Memory B cell (primary cell): Measurements from ENCODE around the gene MED26.

Experiments used
- ATAC-seq: fragments of 150-1000 bp; cut with Tn5 transposase; 2 replicates; pipeline ENCODE4 v1.10.0; 2021; ENCODE audit warnings: low read depth, mild to moderate bottlenecking, moderate library complexity
- DNase-seq, 2 donors: peaks; one replicate each; pipeline ENCODE4 v3.0.0; 2022; ENCODE audit warnings: low spot score in 2 of 2
- H3K27ac Mint-ChIP-seq: one replicate; pipeline ENCODE4 v1.8.0; 2022; ENCODE audit warnings: mild to moderate bottlenecking, moderate library complexity, mixed read lengths
- H3K27me3 Mint-ChIP-seq: one replicate; pipeline ENCODE4 v1.8.0; 2022; ENCODE audit warnings: mixed read lengths
- H3K36me3 Mint-ChIP-seq: one replicate; pipeline ENCODE4 v1.8.0; 2022; ENCODE audit warnings: mild to moderate bottlenecking, mixed read lengths
- H3K4me1 Mint-ChIP-seq: one replicate; pipeline ENCODE4 v1.8.0; 2022; ENCODE audit warnings: mixed read lengths
- H3K4me3 Mint-ChIP-seq: one replicate; pipeline ENCODE4 v1.8.0; 2022; ENCODE audit warnings: mild to moderate bottlenecking, moderate library complexity, mixed read lengths
- H3K9me3 Mint-ChIP-seq: one replicate; pipeline ENCODE4 v1.8.0; 2022; ENCODE audit warnings: mixed read lengths

The MED26 gene

GRCh38 chr19:16575282-16575681, 52.7 kb downstream of the MED26 start:
- H3K36me3 Mint-ChIP-seq, result peaks cover 11% of the 10 kb centered on the region
- no peaks in the 10 kb centered on the region for H3K27me3 Mint-ChIP-seq
- ATAC-seq (no peak), DNase-seq (no peak)
- no peaks in the 10 kb centered on the region for H3K9me3 Mint-ChIP-seq
- H3K27ac Mint-ChIP-seq, result no peak overlapping the region
- H3K4me3 Mint-ChIP-seq, result no peak overlapping the region
- peaks cover 51% of the 10 kb centered on the region for H3K4me1 Mint-ChIP-seq

- Mint-ChIP-seq H3K36me3 (peaks cover 16% of the 10 kb centered on the region), H3K4me1 (peaks cover 43% of the 10 kb centered on the region)
These were observed 54.1 kb downstream of the MED26 start for GRCh38 chr19:16573925-16574324.

GRCh38 chr19:16573296-16573695, 54.7 kb downstream of the MED26 start:
- peak overlapping the region; percentile 97 for H3K27ac Mint-ChIP-seq
- H3K27me3 Mint-ChIP-seq, result no peaks in the 10 kb centered on the region
- peak overlapping the region; percentile 97 for H3K4me3 Mint-ChIP-seq
- ATAC-seq (no peak), DNase-seq (no peak)
- H3K4me1 Mint-ChIP-seq, result peaks cover 40% of the 10 kb centered on the region
- H3K36me3 Mint-ChIP-seq, result peaks cover 14% of the 10 kb centered on the region
- H3K9me3 Mint-ChIP-seq, result no peaks in the 10 kb centered on the region

More at GRCh38 chr19:16573925-16574324, 54.1 kb downstream of the MED26 start:
- Mint-ChIP-seq H3K9me3 (no peaks in the 10 kb centered on the region), H3K27ac (peak overlapping the region; percentile 22), H3K4me3 (peak overlapping the region; percentile 43), H3K27me3 (no peaks in the 10 kb centered on the region)
- ATAC-seq (no peak), DNase-seq (no peak)

- H3K27me3 Mint-ChIP-seq, result no peaks in the 10 kb centered on the region
- peak within 1 kb of the TSS; percentile 97 for H3K27ac Mint-ChIP-seq
- peaks cover 17% of the 10 kb centered on the region for H3K36me3 Mint-ChIP-seq
- DNase-seq (peak; percentile 79 to 84), ATAC-seq (peak; percentile 92)
- peaks cover 40% of the 10 kb centered on the region for H3K4me1 Mint-ChIP-seq
- no peaks in the 10 kb centered on the region for H3K9me3 Mint-ChIP-seq
- peak within 1 kb of the TSS; percentile 97 for H3K4me3 Mint-ChIP-seq
These were observed 55.4 kb downstream of the MED26 start, which contains the start of gene SLC35E1 for GRCh38 chr19:16572332-16573211. SLC35E1 (minus strand) TSS chr19:16572415; CDS start chr19:16572364, 51 bp downstream.

- Mint-ChIP-seq H3K27ac (no peak overlapping the region), H3K4me3 (peak overlapping the region; percentile 76), H3K9me3 (no peaks in the 10 kb centered on the region), H3K4me1 (peaks cover 40% of the 10 kb centered on the region), H3K27me3 (no peaks in the 10 kb centered on the region), H3K36me3 (peaks cover 18% of the 10 kb centered on the region)
- peak; percentile 53 for ATAC-seq
- DNase-seq, result no peak
These were observed 56.1 kb downstream of the MED26 start for GRCh38 chr19:16571822-16572331.

GRCh38 chr19:16571283-16571682, 56.7 kb downstream of the MED26 start:
- ATAC-seq (no peak), DNase-seq (no peak)
- Mint-ChIP-seq H3K36me3 (peaks cover 21% of the 10 kb centered on the region), H3K4me1 (peaks cover 41% of the 10 kb centered on the region), H3K27ac (no peak overlapping the region), H3K4me3 (peak overlapping the region; percentile 76), H3K9me3 (no peaks in the 10 kb centered on the region), H3K27me3 (no peaks in the 10 kb centered on the region)

GRCh38 chr19:16569609-16570320, 58.2 kb downstream of the MED26 start:
- DNase-seq (no peak), ATAC-seq (no peak)
- Mint-ChIP-seq H3K4me1 (peaks cover 37% of the 10 kb centered on the region), H3K4me3 (no peak overlapping the region), H3K27ac (no peak overlapping the region), H3K27me3 (no peaks in the 10 kb centered on the region), H3K36me3 (peaks cover 20% of the 10 kb centered on the region), H3K9me3 (no peaks in the 10 kb centered on the region)

GRCh38 chr19:16566702-16567101, 61.3 kb downstream of the MED26 start:
- H3K36me3 Mint-ChIP-seq, result peaks cover 30% of the 10 kb centered on the region
- no peaks in the 10 kb centered on the region for H3K9me3 Mint-ChIP-seq
- H3K4me3 Mint-ChIP-seq, result no peak overlapping the region
- ATAC-seq (no peak), DNase-seq (no peak)
- H3K4me1 Mint-ChIP-seq, result peaks cover 14% of the 10 kb centered on the region
- no peaks in the 10 kb centered on the region for H3K27me3 Mint-ChIP-seq
- peak overlapping the region; percentile 94 for H3K27ac Mint-ChIP-seq

GRCh38 chr19:16566161-16566560, 61.8 kb downstream of the MED26 start:
- Mint-ChIP-seq H3K27me3 (no peaks in the 10 kb centered on the region), H3K9me3 (no peaks in the 10 kb centered on the region), H3K27ac (peak overlapping the region; percentile 94), H3K36me3 (peaks cover 32% of the 10 kb centered on the region), H3K4me3 (peak overlapping the region; percentile 11), H3K4me1 (peaks cover 9% of the 10 kb centered on the region)
- DNase-seq (no peak), ATAC-seq (peak; percentile 95)

GRCh38 chr19:16564842-16565241, 63.2 kb downstream of the MED26 start:
- ATAC-seq (no peak), DNase-seq (no peak)
- Mint-ChIP-seq H3K36me3 (peaks cover 36% of the 10 kb centered on the region), H3K4me1 (peaks cover 6% of the 10 kb centered on the region), H3K27ac (no peak overlapping the region), H3K9me3 (no peaks in the 10 kb centered on the region), H3K27me3 (no peaks in the 10 kb centered on the region), H3K4me3 (no peak overlapping the region)

- no peak overlapping the region for H3K4me3 Mint-ChIP-seq
- peaks cover 31% of the 10 kb centered on the region for H3K36me3 Mint-ChIP-seq
These were observed 65.4 kb downstream of the MED26 start for GRCh38 chr19:16562608-16563025.

GRCh38 chr19:16561382-16561781, 66.6 kb downstream of the MED26 start:
- H3K4me3 Mint-ChIP-seq, result no peak overlapping the region
- peaks cover 25% of the 10 kb centered on the region for H3K36me3 Mint-ChIP-seq
- DNase-seq (no peak), ATAC-seq (no peak)
- H3K4me1 Mint-ChIP-seq, result peaks cover 4% of the 10 kb centered on the region
- no peaks in the 10 kb centered on the region for H3K9me3 Mint-ChIP-seq
- no peaks in the 10 kb centered on the region for H3K27me3 Mint-ChIP-seq
- H3K27ac Mint-ChIP-seq, result no peak overlapping the region

More at GRCh38 chr19:16562608-16563025, 65.4 kb downstream of the MED26 start:
- DNase-seq (no peak), ATAC-seq (no peak)
- peaks cover 6% of the 10 kb centered on the region for H3K4me1 Mint-ChIP-seq
- no peaks in the 10 kb centered on the region for H3K27me3 Mint-ChIP-seq
- H3K27ac Mint-ChIP-seq, result no peak overlapping the region
- H3K9me3 Mint-ChIP-seq, result no peaks in the 10 kb centered on the region

- DNase-seq (no peak), ATAC-seq (no peak)
- Mint-ChIP-seq H3K27ac (no peak overlapping the region), H3K4me1 (no peaks in the 10 kb centered on the region), H3K4me3 (no peak overlapping the region), H3K27me3 (no peaks in the 10 kb centered on the region), H3K9me3 (no peaks in the 10 kb centered on the region), H3K36me3 (peaks cover 21% of the 10 kb centered on the region)
These were observed 68.2 kb downstream of the MED26 start for GRCh38 chr19:16559780-16560276.

GRCh38 chr19:16554776-16555175, 73.2 kb downstream of the MED26 start:
- Mint-ChIP-seq H3K9me3 (no peaks in the 10 kb centered on the region), H3K36me3 (peaks cover 11% of the 10 kb centered on the region), H3K27ac (no peak overlapping the region), H3K4me1 (peaks cover 2% of the 10 kb centered on the region), H3K4me3 (no peak overlapping the region), H3K27me3 (no peaks in the 10 kb centered on the region)
- no peak for ATAC-seq
- DNase-seq, result no peak
